ENCODE measurements around the gene PDZRN3.

The PDZRN3 gene

DNA sequence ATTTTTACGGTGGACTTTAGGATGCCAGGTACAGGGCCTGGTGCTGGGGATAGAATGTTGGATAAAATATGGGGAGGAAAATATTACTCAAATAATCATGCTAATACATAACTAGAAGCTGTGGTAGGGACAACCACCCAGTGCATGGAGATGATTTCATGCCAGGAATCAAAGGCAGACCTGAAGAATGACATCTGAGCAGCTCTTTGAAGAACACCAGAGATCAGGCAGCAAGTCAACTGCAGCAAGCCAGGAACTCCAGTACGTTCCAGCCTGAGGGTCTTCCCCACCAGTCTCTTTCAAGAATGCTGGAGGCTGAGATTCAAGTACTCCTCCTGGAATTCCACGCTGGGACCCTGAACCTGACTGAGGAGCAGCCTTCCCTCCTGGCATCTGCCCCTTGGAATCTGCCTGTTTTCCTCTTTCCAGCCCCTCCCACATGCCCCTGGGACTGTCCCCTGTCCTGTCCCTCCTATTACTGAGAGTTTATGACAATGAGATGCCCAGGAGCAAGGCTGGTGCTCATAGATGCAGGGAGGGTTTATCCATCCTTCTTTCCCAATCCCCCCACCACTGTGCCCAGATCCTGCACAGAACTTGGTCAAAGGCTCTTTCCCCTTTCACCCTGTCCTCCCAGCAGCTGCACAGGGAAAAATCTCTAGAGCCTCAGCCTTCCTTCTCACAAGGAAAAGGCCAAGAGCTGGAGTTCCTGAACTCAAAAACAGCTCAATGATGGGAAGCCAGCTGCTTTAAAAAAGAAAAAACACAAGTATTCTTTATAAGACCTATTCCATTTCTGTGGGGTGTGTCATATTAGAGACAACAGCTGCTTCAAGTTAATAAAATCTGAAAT is 68.0 kb downstream of the PDZRN3 start:
- DNase-seq (ENCODE audit: low spot score) = no peak

DNA sequence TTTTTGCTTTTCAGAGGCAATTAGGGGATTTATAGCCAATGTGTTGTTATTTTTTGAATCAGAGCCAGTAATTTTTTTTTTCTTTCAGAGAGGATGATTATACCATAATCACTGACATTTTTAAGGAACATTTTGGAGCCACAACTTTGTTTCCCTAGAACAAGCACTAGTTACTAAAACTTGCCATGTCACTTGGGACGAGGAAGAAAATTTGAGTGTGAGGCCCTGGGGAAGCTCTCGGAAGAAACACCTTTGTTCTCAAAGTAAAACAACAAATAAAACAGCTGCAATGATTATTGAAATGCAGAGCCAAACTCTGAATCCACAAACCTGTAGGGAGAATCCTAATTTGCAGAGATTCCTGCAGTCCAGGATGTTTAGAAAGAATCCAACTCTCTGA is 69.7 kb downstream of the PDZRN3 start:
- no peak for DNase-seq (ENCODE audit: low spot score)

DNA sequence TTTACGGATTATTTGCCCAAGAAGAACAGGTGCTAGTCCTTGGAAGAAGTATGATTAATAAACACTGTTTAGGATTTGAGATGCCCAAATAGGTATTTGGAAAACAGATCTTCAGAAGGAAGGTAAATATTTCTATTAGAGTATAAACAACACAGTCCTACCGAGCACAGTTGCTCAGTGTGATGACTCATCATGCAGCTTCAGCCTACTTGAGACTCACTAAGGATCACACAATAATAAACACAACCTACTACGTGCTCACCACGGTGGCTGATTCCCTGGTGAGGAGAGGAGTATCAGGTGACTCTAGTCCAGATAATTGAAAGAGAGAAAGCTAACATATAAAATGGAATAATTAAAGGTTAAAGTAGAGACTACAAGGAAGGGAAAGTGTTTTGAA is 72.0 kb downstream of the PDZRN3 start:
- DNase-seq (ENCODE audit: low spot score) = no peak

DNA sequence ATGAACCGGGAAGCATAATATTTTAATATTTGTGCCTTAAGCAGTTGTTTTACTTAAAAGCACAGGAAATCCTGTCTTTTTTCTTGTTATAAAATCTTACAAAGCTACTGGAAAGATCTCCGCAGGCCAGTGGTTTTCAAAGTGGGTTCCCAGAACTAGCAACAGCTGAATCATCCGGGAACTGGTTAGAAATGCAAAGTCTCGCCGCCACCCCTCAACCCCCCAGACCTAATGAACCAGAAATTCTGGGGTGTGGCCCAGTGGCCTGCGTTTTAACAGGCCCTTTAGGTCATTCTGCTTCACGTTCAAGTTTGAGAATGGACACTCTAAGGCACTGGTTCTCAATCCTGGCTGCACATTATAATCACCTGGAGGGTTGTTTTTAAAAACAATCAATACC is 74.7 kb downstream of the PDZRN3 start:
- no peak for DNase-seq (ENCODE audit: low spot score)

DNA sequence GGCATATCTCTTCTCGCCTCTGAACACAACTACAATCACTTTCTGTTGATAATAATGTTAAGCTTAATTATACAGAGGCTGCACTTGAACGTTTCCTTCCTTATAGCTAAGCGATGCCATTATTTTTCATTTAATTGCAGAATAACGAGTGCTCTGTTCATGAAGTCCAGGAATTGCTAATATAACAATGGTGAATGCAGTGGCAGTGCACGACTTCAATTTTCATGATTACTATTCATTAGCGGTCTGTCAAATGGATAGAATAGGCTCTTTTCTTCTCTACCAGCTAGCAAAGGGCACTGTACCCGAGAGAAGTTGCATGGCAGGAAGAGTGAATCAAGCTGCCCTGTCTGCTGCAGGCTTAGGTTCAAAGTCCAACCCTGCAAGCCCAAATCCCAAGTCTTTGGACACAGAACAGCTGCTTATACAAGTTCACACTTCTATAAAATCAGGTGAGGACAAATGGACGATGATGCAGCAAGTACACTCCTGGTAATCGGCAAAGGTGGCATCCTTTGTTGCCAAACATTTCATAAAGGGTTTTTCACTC is 75.6 kb downstream of the PDZRN3 start:
- DNase-seq (ENCODE audit: low spot score) = peak; percentile 14

DNA sequence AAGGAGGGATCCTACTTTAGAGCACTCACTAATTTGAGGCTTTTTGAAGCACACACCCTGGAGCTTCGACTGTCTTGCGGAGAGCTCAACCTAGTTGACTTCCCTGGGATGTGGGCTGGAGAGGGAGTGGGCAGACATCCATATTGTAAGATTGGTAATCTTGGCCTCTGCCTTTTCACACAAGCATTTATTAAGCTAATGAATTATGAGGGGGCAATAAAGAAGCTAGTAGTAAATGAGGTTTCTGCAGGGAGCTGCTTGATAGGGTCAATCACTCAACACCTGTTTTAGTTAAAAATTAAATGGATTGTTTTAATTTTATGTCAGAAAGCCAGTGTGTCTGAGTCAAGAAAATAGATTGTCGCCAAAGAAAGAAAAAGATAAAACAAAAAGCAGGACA is 76.3 kb downstream of the PDZRN3 start:
- DNase-seq (ENCODE audit: low spot score) = no peak

DNA sequence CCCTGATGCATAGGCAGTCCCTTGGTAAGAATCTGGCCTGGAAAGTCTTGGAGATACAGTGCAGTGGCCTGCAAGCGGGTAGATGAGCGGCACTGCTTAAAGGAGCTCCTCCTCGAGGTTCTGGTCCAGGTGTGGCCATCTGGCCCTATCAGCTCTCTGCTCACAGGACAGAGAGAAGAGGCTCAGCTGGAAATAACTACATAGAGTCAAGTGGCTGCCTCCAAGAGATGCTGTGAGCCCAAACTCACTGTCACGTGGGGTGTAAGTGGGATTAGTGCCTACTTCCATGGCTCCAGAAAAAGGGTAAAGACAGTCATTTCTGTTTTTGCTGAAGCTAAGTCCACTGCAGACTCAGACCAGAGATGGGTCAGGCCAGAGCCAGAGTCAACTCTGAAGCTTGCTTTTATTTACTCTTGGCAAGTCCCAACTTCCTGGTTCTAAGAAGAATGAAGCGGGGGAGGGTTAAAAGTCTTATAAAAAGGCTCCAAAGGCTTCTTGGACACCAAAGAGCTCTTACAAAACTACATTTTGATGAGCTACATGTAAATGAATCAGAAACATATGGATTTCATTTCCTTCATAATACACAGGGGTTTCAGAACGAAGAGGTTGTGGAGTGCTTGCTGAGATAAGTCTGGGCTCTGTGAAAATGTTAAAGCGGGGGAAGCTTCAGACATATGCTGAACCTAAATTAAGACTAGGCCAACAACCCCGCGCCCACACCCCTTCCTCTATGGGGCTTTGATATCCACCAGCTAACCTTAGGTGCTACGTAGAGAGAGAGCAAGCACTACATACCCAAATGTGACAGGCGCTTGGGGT is 77.1 kb downstream of the PDZRN3 start:
- DNase-seq (ENCODE audit: low spot score) = peak; percentile 6

DNA sequence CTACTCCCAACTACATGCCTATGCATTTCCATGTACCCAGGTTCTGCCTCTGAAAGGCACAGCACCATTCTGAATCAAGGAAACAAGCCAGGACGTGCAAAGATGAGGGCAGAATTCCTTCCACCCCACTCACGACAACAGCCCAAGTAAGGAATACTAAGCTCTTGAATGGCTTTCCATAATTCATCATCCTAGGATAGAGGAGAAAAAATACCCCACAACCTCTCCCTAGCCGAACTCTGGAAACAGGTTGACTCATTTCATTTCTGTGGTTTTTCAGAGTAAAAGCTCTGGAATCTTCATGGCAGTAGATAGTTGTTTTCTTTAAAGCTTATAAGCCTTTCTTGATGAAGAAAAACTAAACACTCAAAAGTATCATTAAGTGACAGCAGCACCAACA is 77.8 kb downstream of the PDZRN3 start:
- no peak for DNase-seq (ENCODE audit: low spot score)

DNA sequence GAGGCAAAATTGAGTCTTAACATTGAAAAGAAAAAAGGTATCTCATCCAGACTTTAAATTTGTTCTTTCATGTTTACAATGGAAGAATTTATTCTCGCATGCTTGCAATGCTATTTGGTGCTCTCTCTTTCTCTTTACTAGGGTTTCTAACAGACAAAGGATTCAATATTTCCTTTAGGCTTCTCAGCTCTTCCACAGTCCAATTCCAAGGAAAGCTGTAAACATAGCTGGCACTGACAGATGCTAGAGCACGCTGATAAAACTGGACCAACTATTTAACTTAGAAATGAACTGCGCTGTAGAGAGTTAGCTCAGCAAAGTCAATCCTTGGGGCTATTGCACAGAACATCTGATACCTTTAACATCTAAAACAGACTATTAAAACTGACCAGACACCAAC is 81.3 kb downstream of the PDZRN3 start:
- DNase-seq (ENCODE audit: low spot score) = no peak

DNA sequence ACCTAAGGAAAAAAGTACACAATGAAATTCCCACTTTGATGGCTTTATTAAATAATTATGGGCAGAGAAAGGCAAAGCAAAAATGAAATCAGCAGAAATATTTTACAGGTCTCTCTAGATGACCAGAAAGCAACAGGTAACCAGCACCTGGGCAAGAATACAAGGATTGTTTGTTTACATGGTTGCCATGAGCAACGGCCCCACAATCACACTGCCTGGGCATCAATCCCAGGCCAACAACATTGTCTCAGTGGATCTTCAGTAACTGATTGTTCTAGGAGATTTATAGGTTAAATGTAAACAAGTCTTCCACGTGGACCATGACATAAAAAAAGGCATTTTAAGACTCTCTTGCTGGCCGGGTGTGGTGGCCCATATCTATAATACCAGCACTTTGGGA is 82.6 kb downstream of the PDZRN3 start:
- no peak for DNase-seq (ENCODE audit: low spot score)

DNA sequence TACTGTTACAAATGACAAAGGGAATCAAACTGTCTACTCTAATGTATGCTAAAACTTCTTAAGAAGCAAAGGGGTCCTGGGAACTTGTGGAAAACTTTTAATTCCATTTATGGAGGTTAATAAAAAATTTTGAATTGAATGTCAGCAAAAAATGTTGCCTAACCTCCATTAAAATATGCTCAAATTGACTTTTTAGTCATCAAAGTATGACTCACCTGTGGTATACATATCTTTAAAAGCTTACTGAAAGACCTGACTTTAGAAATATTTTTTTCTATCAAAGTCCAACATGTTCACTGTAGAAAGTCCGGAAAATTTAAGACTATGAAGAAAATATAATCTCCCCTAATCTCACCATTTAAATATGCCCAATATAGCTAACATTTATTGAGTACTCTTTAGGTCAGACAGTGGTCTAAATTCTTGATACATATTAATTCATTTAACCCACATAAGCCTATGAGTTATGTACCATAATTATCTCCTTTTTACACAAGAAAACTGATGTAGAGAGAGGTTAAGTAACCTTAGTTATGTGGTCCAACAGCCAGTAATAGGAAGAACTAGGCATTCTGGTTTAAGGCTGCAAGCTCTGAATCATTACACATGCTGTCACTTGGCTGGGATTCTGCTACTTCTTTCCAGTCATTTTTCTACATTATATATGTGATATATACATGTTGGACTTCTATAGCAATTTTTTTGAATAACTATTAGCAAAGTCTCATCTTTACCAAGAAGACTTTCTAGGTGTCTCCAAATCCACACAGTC is 83.6 kb downstream of the PDZRN3 start:
- DNase-seq (ENCODE audit: low spot score) = no peak

DNA sequence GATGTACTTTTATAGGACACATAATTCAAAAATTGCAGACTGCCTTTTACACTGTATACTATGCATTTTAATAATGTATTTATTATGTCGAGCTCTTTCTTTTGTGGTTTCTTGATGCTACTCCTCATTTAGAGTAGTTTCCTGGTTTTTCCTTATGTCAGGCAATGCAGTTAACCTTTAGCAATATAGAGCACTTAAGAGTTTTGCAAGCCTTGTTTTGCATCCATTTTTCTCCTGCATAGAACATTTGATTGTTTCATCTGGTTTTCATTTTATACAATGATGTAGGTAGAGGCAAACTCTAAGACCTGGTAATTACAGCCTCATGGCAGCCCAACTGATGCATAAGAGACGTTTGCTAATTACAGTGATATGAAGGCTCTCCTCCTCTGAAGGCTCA is 86.3 kb downstream of the PDZRN3 start:
- no peak for DNase-seq (ENCODE audit: low spot score)

DNA sequence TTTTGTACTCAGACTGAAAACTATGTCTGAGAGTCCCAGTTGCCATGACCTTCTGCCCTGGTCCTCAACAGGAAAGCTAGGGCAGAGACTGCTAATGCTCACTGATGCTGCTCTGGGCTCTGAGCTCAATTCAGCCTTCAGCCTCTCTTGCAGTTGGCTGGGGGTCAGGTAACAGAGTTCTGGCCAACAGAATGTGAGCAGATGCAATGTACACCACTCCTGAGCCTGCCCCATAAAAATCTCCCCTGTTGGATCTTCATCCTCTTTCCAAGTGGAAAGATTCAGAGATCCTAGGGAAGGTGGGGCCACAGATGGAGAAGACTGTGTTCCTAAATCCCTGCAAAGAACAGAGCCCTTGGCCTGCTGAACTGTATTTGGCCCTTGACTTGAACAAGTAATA is 87.8 kb downstream of the PDZRN3 start:
- no peak for DNase-seq (ENCODE audit: low spot score)

DNA sequence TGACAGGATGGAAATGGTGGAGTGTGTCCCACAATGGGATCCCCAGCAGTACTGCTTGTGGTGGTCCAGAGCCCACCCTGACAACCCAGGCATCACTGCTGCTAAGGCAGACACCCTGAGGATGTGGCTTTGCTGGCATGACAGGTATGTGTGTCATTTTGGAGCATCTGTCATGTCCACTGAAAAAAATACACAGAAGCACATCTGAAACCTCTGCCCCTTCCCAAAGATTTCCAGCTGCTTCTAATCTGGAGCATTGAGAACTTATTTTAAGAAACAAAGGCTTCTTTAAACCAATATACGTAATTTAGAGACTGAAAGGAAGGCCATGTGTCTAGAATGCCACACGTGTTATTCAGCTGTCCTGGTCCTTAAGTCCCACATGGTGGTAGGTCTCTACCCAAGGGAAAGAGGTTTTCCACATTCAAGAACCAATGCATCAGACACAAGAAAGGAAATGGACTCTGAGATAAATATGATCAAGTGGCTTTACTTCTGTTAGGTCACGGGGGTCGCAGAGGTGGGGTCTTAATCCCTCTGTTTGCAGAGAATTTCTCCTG is 88.3 kb downstream of the PDZRN3 start:
- no peak for DNase-seq (ENCODE audit: low spot score)

DNA sequence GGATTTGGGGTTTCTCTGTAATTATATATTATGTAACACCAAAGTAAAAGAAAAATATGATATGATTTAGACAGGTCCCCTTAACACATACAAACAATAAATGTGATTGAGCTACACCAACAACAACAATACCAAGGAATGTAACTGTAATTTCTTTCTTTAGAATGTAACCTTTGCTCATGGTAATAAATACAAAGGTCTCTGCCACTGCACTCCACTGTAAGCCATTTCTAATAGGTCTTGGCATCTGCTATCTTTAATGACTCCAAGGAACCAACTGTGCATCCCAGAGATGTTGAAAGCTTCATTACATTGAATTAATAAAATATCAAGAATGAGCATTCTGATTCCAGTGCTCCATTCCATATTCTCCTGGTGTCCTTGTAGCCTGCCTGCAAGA is 88.8 kb downstream of the PDZRN3 start:
- DNase-seq (ENCODE audit: low spot score) = no peak

DNA sequence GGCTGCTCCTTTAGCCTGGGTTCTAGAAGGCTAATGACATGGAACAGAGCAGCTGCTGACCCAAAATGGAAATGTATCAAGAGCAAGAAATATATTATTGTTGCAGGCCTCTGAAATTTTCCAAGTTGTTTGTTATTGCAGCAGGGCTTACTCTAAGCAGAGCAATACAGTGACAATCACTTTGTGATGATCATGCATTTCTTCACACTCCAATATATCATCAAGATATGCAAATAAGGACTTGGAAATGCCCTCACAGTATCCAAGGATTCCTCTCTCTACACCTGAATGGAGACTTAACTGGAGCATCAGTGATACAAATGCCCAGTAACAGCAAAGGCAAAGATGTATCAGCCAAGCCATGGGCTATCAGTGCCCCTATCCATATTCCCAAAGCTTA is 89.6 kb downstream of the PDZRN3 start:
- no peak for DNase-seq (ENCODE audit: low spot score)

DNA sequence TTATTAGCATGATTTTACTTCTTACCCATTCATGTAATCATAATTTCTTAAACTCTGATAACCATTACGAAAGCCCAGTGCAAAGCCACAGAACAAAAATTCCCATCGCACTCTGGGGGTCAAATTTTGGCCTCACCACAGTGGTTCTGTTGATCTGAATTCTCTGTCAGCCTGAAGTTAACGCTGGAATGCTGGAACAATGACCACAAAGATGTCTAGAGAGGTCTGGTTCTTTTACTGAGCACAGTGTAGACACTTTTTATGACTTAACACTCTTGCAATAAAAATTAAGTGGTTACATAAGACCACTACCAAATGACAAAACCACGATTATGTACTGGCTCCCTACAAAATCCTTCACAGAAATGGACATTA is 94.7 kb downstream of the PDZRN3 start:
- DNase-seq (ENCODE audit: low spot score) = no peak

DNA sequence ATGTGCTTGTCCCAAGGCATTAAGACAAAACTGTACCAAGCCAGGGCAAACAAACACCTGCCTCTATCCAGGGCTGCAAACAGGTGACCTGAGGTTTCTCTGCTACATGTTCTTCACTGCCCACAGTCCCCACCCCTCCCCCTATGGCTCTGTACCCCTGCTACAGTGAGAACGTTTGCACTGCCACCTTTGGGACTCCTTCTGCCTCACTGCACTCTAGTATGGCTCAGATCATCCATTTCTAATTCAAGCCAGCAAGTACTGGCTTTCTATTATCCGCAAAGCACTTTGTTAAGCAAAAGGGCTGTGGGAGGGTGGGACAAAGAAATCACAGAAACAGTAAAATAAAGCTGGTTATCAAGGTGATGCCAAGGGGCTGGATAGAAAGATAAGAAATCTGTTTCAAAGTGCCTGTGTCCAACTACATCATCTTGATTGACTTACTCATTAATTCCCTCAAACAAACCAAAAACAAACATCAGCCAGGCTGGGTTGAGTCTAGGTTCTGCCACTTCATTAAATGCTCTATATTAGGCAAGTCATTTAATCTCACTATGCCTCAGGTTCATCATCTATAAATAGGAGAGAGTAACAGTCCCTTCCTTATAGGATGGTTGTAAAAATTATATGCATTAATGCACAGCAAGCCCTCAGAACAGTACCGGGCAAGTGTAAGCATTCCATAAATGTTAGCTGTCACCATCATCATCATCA is 95.3 kb downstream of the PDZRN3 start:
- no peak for DNase-seq (ENCODE audit: low spot score)

DNA sequence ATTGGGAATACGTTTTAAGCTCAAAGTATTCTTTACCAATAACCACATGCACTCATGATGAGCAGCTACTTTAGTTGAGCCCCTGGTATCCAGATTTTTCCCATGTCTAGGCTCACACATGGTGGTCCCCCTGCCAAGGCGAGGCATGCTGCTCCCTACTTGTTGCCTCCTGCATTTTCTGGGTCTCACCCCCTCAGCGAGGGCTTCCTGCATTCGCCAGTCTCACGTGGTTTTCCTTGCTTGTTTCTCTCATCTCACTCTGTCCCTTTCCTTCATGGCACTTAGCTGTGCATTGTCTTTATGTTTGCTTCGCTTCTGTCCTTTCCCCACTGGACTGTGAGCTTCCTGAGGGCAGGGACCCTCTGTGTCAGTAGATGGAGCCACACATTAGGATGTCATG is 99.2 kb downstream of the PDZRN3 start:
- no peak for DNase-seq (ENCODE audit: low spot score)

DNA sequence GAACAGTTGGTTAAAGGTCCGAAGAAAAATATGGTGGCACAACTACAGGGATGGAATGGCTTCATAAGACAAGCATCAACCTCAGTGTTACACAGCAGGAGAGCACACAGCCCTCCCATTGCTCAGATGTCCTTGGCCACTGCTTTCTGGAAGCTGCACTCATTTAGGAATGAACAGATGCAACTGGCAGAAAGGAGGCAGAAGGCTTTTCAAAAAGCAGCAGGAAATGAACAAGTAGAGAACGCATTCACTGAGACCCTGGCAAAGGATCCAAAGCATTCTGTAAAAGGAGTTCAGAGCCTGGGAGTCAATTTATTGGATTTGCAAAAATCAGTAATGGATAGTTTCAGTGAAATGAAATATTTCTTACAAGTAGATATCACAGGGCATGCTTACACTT is 101.1 kb downstream of the PDZRN3 start:
- DNase-seq (ENCODE audit: low spot score) = no peak

DNA sequence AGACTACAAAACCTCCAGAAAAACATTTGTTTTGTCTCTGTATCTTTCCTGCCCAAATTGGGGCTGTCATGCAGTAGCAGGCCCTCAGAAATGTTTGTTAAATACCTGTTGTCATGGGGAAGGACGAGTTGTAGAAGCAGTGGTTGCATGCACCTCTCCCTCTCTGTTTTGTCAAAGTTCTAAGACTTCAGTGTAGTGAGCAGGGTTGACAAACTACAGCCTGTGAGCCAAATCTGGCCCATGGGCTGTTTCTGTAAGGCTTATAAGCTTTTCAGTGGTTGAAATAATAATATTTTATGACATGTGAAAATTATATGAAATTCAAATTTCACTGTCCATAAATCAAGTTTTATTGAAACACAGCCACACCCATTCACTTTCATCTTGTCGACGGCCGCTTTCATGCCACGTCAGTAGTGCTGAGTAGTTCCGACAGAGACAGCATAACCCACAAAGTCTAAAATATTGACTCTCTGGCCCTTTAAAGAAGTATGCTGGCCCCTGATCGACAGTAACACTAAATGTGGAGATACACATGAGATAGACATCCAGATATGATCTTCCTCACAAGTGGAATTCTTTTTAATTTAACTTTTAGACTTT is 102.9 kb downstream of the PDZRN3 start:
- no peak for DNase-seq (ENCODE audit: low spot score)

Measured in globus pallidus (tissue), 1 donor.